AG09309 (cell line): ENCODE results near the gene PLSCR1.

ENCODE experiments used
- DNase-seq: peaks from one replicate; pipeline ENCODE4 v3.0.0-alpha.2; 2010; ENCODE audit warnings: low read depth
- H3K4me3 ChIP-seq: 2 replicates; pipeline ENCODE4 v1.5.1; 2011; ENCODE audit warnings: mild to moderate bottlenecking, low read depth, low read length, moderate library complexity; ENCODE audit not compliant: control insufficient read depth
- CTCF ChIP-seq: IDR thresholded peaks from 2 replicates; pipeline ENCODE4 v1.5.1; 2011; ENCODE audit warnings: mild to moderate bottlenecking, low read depth, low read length, inconsistent platforms; ENCODE audit not compliant: insufficient read depth, control insufficient read depth; ENCODE audit errors: missing control alignments

Gene PLSCR1

GRCh38 chr3:146581080-146581601 lies 36.7 kb upstream of the PLSCR1 start:
- no peak for TF ChIP-seq CTCF
- DNase-seq = no peak
- no peak overlapping the region for H3K4me3 ChIP-seq

DNA sequence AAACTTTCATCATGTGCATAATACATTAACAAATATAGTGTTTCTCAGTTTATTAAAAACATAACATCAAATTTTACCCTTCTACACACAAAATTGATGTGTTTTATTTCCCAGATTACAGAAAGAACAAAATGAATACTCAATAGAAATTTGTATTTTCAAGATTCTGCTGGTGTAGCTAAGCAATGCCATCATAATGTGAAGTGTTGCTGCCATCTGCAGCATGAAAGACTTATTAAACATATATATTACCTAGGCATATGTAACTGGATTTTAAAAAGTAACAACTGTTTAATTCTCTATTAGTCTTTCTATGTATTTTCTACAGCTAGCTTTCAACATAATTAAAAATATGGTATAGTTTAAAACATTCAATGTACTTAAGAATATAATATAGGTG lies 33.3 kb upstream of the PLSCR1 start:
- no peak overlapping the region for H3K4me3 ChIP-seq
- peak; percentile 40 for TF ChIP-seq CTCF
- DNase-seq = peak; percentile 41

DNA sequence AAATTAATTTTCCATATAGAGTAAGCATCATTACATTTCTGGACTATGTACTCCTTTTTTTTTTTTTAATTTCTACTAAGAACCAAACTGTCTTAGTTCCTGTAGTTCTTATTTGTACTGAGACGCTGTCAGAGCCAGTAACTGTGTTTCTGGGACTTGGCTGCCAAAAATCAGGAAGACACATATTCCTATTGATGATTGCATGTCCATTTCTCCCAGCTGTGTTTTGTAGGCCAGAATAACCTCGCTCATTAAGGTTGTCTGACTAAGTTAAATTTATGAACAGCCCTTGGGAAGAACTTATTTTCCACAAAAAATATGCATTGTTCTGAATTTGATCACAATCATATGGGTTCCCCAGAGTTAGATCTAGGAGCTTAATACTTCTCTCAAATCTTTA lies 31.2 kb upstream of the PLSCR1 start:
- no peak for DNase-seq
- no peak for TF ChIP-seq CTCF

GRCh38 chr3:146574173-146574572 lies 29.8 kb upstream of the PLSCR1 start:
- no peak for TF ChIP-seq CTCF
- DNase-seq = no peak
- H3K4me3 ChIP-seq = no peak overlapping the region

More for the DNA sequence above, 31.2 kb upstream of the PLSCR1 start:
- no peak overlapping the region for H3K4me3 ChIP-seq

DNA sequence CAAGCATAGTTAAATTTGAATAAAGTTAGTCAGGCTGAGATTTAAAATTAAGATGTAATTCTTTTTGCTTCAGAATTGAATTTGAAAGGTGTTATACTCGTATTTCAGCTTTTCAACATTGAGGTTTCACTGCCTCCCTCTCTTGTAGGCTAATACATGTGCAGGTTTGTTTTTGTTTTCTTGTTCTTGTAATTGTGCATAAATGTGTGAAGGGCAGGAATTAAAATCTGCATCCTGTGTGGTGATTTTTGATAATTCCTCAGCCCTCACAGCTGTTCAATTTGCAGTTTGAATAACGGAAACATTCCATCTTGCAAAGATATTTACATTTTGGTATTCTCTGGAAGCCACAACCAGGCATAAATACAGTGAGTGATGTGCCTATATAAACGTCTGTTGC lies 24.9 kb upstream of the PLSCR1 start:
- no peak for DNase-seq
- H3K4me3 ChIP-seq = no peak overlapping the region
- TF ChIP-seq CTCF = no peak

- no peak overlapping the region for H3K4me3 ChIP-seq
- TF ChIP-seq CTCF = no peak
- DNase-seq = no peak
Observed at GRCh38 chr3:146566138-146566537, 21.7 kb upstream of the PLSCR1 start.

DNA sequence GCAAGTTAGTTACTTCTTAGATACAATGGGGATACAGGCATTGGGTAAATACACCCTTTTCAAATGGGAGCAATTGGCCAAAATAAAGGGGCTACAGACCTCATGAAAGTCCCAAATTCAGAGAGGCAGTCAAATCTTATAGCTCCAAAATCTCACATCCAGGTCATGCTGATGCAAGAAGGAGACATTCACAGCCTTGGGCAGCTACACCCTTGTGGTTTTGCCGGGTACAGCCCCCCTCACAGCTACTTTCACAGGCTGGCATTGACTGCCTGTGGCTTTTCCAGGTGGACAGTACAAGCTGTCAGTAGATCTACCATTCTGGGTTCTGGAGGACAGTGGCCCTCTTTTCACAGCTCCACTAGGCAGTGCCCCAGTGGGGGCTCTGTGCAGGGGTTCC lies 17.5 kb upstream of the PLSCR1 start:
- TF ChIP-seq CTCF = no peak
- no peak for DNase-seq
- no peak overlapping the region for H3K4me3 ChIP-seq
